KMS-11 (cell line): Measurements from ENCODE around the gene ZNF394.
"Not testable (repeated sequence)": the region's sequence is repeated elsewhere in the genome, so short reads cannot be mapped to it uniquely, and the experiment has no call there.

ENCODE experiments used
- H2AFZ ChIP-seq: fragments of 200-600 bp; sonication (generic); 2 replicates; pipeline ENCODE4 v1.6.1; 2016; ENCODE audit warnings: antibody characterized with exemption, mixed run types, low read depth
- H3K27ac ChIP-seq: fragments of 200-600 bp; sonication (generic); 2 replicates; pipeline ENCODE4 v1.6.1; 2016; ENCODE audit warnings: mild to moderate bottlenecking, mixed run types
- H3K27me3 ChIP-seq: fragments of 200-600 bp; sonication (generic); 2 replicates; pipeline ENCODE4 v1.6.1; 2017; ENCODE audit warnings: mild to moderate bottlenecking, low read depth, mixed run types, moderate library complexity; ENCODE audit not compliant: insufficient read depth
- H3K36me3 ChIP-seq: fragments of 200-600 bp; sonication (generic); 2 replicates; pipeline ENCODE4 v1.6.1; 2017; ENCODE audit warnings: mild to moderate bottlenecking, mixed run types; ENCODE audit not compliant: insufficient read depth
- H3K4me1 ChIP-seq: fragments of 200-600 bp; sonication (generic); 2 replicates; pipeline ENCODE4 v1.6.1; 2016; ENCODE audit warnings: mild to moderate bottlenecking, low read depth, mixed run types; ENCODE audit not compliant: poor library complexity, severe bottlenecking
- H3K4me2 ChIP-seq: fragments of 200-600 bp; sonication (generic); 2 replicates; pipeline ENCODE4 v1.7.0; 2016; ENCODE audit warnings: mild to moderate bottlenecking, mixed run types
- H3K4me3 ChIP-seq: fragments of 200-600 bp; sonication (generic); IDR thresholded peaks from 2 replicates; pipeline ENCODE4 v1.6.1; 2017; ENCODE audit warnings: low read depth, low read length, mixed read lengths; ENCODE audit not compliant: insufficient read depth
- H3K79me2 ChIP-seq: fragments of 200-600 bp; sonication (generic); 2 replicates; pipeline ENCODE4 v1.6.1; 2016; ENCODE audit warnings: low read depth, mixed run types; ENCODE audit not compliant: insufficient read depth
- H3K9ac ChIP-seq: fragments of 200-600 bp; sonication (generic); 2 replicates; pipeline ENCODE4 v1.6.1; 2016; ENCODE audit warnings: mild to moderate bottlenecking, mixed run types
- H4K20me1 ChIP-seq: fragments of 200-600 bp; sonication (generic); 2 replicates; pipeline ENCODE4 v1.6.1; 2016; ENCODE audit warnings: mild to moderate bottlenecking, mixed run types; ENCODE audit not compliant: insufficient read depth
- TF ChIP-seq, protein P1 (sequence below): fragments of 200-600 bp; sonication (generic); conservative IDR thresholded peaks from 2 replicates; pipeline ENCODE4 v1.6.1; 2017; ENCODE audit warnings: low read depth, mild to moderate bottlenecking, antibody characterized with exemption, low read length, moderate library complexity, mixed read lengths

Gene ZNF394

DNA sequence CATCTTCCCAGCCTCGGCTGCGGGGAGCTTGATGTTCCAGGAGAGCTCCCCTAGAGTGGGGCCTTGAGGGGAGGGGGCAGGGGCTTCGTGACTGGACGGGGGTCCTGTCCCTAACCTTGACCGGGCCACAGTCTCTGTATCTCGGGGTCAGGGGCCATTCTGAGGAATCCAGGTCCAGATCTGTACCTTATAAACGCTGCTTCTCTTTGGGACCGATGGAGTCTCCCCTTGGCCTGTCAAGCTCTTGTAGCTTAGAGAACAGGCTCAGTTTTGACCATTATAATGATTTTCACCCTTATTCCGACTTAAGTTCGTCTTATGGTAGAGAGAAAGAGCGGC, 5.2 kb upstream of the ZNF394 start:
- H3K27ac ChIP-seq = peak overlapping the region; percentile 43
- H3K4me1 ChIP-seq = peaks cover 21% of the 10 kb centered on the region
- TF ChIP-seq, protein P1, sequence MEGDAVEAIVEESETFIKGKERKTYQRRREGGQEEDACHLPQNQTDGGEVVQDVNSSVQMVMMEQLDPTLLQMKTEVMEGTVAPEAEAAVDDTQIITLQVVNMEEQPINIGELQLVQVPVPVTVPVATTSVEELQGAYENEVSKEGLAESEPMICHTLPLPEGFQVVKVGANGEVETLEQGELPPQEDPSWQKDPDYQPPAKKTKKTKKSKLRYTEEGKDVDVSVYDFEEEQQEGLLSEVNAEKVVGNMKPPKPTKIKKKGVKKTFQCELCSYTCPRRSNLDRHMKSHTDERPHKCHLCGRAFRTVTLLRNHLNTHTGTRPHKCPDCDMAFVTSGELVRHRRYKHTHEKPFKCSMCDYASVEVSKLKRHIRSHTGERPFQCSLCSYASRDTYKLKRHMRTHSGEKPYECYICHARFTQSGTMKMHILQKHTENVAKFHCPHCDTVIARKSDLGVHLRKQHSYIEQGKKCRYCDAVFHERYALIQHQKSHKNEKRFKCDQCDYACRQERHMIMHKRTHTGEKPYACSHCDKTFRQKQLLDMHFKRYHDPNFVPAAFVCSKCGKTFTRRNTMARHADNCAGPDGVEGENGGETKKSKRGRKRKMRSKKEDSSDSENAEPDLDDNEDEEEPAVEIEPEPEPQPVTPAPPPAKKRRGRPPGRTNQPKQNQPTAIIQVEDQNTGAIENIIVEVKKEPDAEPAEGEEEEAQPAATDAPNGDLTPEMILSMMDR = no peak
- peak overlapping the region; percentile 60 for H3K4me2 ChIP-seq
- peak overlapping the region; percentile 92 for H2AFZ ChIP-seq
- H4K20me1 ChIP-seq = no peaks in the 10 kb centered on the region
- peaks cover 27% of the 10 kb centered on the region; the same call in 1 of the 2 replicates for H3K79me2 ChIP-seq
- peak overlapping the region; percentile 49 for H3K9ac ChIP-seq
- no peaks in the 10 kb centered on the region for H3K36me3 ChIP-seq
- H3K4me3 ChIP-seq = peak overlapping the region; percentile 52
- H3K27me3 ChIP-seq = no peaks in the 10 kb centered on the region

DNA sequence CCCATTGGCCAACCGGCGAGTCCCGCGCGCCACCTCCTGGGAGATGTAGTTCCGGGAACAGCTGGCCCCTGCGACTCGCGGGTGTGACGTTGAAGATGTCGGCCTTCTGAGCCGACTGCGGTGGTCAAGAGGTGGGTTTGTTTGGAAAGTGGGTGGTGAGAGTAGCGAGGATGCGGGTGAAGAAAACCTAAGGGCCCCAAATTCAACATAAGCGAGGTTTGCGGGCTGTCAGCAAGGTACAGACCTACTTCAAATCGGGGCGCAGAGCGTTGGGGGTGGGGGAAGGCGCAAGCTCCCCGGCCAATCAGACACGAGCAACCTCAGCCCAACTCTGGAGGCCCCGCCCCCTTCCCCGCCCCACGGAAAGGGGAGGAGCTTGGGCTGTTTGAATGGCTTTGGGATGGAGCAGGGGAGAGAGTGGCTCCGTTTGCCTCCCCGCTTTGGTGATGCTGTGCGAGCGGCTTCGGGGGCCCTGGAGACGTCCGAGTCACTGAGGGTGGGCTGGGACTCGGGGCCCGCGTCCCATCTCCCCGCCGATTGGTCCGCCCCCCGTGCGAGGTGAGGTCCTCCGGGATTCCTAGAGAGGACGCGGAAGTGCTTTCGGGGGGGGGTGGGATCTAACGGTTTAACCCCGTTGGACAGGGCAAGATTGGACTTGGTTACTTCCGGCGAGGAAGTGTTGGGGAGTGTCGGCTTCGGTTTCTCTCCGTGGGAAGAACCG, 4.7 kb upstream of the ZNF394 start, which contains the start of gene ZKSCAN5:
Gene ZKSCAN5 (plus strand): TSS at position 60 of the 721 bp plus-strand sequence. CDS start 1,383 bp downstream, outside the sequence.
- Histone ChIP-seq H2AFZ (peak within 1 kb of the TSS; percentile 92), H3K9ac (peak within 1 kb of the TSS; percentile 49), H3K4me3 (peak within 1 kb of the TSS; percentile 52), H3K4me1 (peaks cover 21% of the 10 kb centered on the region), H3K27me3 (no peaks in the 10 kb centered on the region), H3K79me2 (peaks cover 29% of the 10 kb centered on the region; the same call in 1 of the 2 replicates), H4K20me1 (no peaks in the 10 kb centered on the region), H3K4me2 (peak within 1 kb of the TSS; percentile 60), H3K27ac (peak within 1 kb of the TSS; percentile 43), H3K36me3 (no peaks in the 10 kb centered on the region)
- TF ChIP-seq, protein P1 = 0 out of 2 replicates have a peak, but pooled peaks have one; percentile 38

DNA sequence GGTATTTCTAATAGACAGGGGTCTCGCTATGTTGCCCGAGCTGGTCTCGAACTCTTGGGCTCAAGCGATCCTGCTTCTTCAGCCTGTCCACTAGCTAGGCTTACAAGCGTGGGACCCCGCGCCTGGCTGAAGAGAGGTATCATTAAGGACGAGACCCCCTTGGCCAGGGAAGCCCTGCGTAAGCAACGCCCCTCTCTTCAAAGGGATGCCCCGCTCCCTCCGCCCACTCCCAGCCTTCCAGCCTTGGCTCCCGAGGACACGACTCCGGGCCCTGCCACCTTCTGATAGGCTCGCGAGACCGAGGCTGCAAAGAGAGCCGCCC, 4.2 kb upstream of the ZNF394 start:
- no peaks in the 10 kb centered on the region for H4K20me1 ChIP-seq
- H2AFZ ChIP-seq = peak overlapping the region; percentile 92
- TF ChIP-seq, protein P1 = no peak
- H3K27ac ChIP-seq = no peak overlapping the region; the same call in 1 of the 2 replicates
- H3K9ac ChIP-seq = peak overlapping the region; percentile 49; the same call in 1 of the 2 replicates
- H3K4me1 ChIP-seq = peaks cover 21% of the 10 kb centered on the region
- no peaks in the 10 kb centered on the region for H3K36me3 ChIP-seq
- peaks cover 34% of the 10 kb centered on the region for H3K79me2 ChIP-seq
- no peaks in the 10 kb centered on the region for H3K27me3 ChIP-seq
- H3K4me3 ChIP-seq = no peak overlapping the region
- H3K4me2 ChIP-seq = peak overlapping the region; percentile 60; the same call in 1 of the 2 replicates

DNA sequence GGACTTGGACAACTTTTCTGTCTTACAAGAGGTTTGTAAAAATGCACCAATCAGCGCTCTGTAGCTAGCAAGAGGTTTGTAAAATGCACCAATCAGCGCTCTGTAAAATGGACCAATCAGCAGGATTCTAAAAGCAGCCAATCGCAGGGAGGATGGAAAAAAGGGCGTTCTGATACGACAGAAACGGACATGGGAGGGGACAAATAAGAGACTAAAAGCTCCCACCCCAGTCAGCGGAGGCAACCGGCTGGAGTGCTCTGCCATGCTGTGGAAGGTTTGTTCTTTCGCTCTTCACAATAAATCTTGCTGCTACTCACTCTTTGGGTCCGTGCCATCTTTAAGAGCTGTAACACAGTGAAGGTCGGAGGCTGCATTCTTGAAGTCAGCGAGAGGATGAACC, 1.2 kb upstream of the ZNF394 start:
- not testable (repeated sequence) for H3K9ac ChIP-seq, H3K36me3 ChIP-seq, H3K27ac ChIP-seq, H4K20me1 ChIP-seq, H3K27me3 ChIP-seq, H2AFZ ChIP-seq, H3K4me3 ChIP-seq
- peaks cover 24% of the 10 kb centered on the region for H3K4me1 ChIP-seq
- H3K79me2 ChIP-seq = peaks cover 46% of the 10 kb centered on the region
- peak overlapping the region; percentile 65; the same call in 1 of the 2 replicates for H3K4me2 ChIP-seq

DNA sequence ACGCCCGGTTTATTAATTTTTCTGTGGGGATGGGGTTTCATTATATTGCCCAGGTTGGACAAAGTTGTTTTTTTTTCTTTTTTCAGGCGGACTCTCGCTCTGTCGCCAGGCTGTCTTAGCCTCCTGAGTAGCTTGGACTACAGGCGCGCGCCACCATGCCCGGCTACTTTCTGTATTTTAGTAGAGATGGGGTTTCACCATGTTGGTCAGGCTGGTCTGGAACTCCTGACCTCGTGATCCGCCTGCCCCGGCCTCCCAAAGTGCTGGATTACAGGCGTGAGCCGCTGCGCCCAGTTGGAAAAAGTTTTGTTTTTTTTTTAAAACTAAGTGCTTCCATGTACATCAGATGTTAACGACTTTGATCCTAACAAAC, 542 bp upstream of the ZNF394 start:
- Histone ChIP-seq H3K27me3 (no peaks in the 10 kb centered on the region), H3K27ac (peak overlapping the region; percentile 95; the same call in 1 of the 2 replicates), H3K9ac (peak overlapping the region; percentile 88; the same call in 1 of the 2 replicates), H3K36me3 (peaks cover 13% of the 10 kb centered on the region; the same call in 1 of the 2 replicates), H4K20me1 (no peaks in the 10 kb centered on the region), H3K79me2 (peaks cover 46% of the 10 kb centered on the region), H2AFZ (peak overlapping the region; percentile 99), H3K4me2 (peak overlapping the region; percentile 65), H3K4me3 (peak overlapping the region; percentile 18), H3K4me1 (peaks cover 17% of the 10 kb centered on the region)
- TF ChIP-seq, protein P1 = no peak
